Right atrium auricular region (tissue), 2 donors: ENCODE measurements around the gene NIN. TPM values are rescaled to one million over a fixed set of nuclear protein-coding genes. Genes with fewer than 3 reads are reported as not detected.

Experiments
- DNase-seq: peaks from one replicate; pipeline ENCODE4 v3.0.0-alpha.2; 2019; ENCODE audit warnings: low spot score
- H3K27ac ChIP-seq, 2 donors: fragments of 200-600 bp; sonication (generic); 1 replicate in 1 of 2; 2 replicates in 1 of 2; pipeline ENCODE4 v1.5.1; 2016 to 2019
- H3K27me3 ChIP-seq, 2 donors: fragments of 200-600 bp; sonication (generic); one replicate each; pipeline versions ENCODE4 v1.5.1 to v1.6.0; 2017 to 2019
- H3K36me3 ChIP-seq: fragments of 200-600 bp; sonication (generic); one replicate; pipeline ENCODE4 v1.5.1; 2016
- H3K4me1 ChIP-seq, 2 donors: fragments of 200-600 bp; sonication (generic); one replicate each; pipeline versions ENCODE4 v1.5.1 to v1.6.0; 2017 to 2019
- H3K4me3 ChIP-seq, 2 donors: fragments of 200-600 bp; sonication (generic); 1 replicate in 1 of 2; 2 replicates in 1 of 2; pipeline ENCODE4 v1.5.1; 2017 to 2019; ENCODE audit warnings: mild to moderate bottlenecking in 1 of 2, moderate library complexity in 1 of 2
- H3K9me3 ChIP-seq, 2 donors: fragments of 200-600 bp; sonication (generic); one replicate each; pipeline ENCODE4 v1.5.1; 2019
- CTCF ChIP-seq, 2 donors: fragments of 200-600 bp; sonication (generic); IDR thresholded peaks; one replicate each; pipeline ENCODE4 v1.5.1; 2019; ENCODE audit warnings: antibody characterized with exemption in 2 of 2
- total RNA-seq, 2 donors: library from RNA; depleted of rRNA; stranded (reverse); fragments of >200 nt; gene quantifications; one replicate each; pipeline ENCODE4 v1.1.0, GENCODE V29; 2016

Gene NIN
- total RNA-seq, 2 donors from 2014 or later, result 30.1 to 49.7 TPM

DNA sequence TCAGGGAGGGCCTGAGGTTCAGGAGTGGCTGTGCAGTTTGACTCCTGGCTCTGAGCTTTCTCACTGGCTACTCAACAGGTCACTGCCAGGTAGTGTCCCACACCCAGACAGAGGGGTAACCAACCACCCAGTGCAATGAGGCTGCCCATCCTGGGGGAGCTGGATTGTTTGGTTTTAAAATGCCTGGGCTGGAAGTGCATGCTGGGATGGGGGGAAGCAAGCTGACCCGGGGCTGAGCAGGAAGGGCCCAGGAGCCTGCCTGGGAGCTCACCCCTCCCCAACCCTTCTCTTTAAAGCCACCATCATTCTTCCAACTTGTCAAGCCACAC lies 28.3 kb upstream of the NIN start:
- peak overlapping the region; percentile 75 for H3K27ac ChIP-seq
- H3K4me1 ChIP-seq, result peaks cover 0 to 6% of the 10 kb centered on the region in 2 donors
- no peaks in the 10 kb centered on the region for H3K9me3 ChIP-seq
- H3K4me3 ChIP-seq, result peak overlapping the region; percentile 45 to 61
- no peak for DNase-seq
- no peaks in the 10 kb centered on the region for H3K36me3 ChIP-seq
- no peaks in the 10 kb centered on the region for H3K27me3 ChIP-seq
- TF ChIP-seq CTCF (IDR thresholded peaks at IDR 0.05), result no peak

DNA sequence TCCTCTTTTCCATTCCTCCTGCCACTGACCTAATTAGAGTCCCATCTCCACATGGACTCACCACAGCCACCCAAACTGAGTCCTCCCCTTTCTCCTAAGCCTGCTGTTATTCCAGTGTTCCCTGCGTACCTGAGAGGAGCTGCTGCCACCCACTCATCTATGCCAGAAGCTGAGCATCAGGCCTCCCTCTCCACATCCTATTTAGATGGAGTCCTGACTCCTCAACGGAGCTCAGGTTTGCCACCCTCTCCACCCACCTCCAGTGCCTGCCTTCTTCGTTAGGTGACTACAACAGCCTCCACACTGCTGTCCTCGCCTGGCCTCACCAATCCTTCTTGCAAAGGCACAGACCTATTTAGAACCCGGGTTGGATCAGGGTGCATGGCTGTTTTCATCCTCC lies 25.7 kb upstream of the NIN start:
- Histone ChIP-seq H3K4me1 (peaks cover 0 to 6% of the 10 kb centered on the region in 2 donors), H3K36me3 (no peaks in the 10 kb centered on the region), H3K27ac (no peak overlapping the region), H3K27me3 (no peaks in the 10 kb centered on the region), H3K4me3 (no peak overlapping the region), H3K9me3 (no peaks in the 10 kb centered on the region)
- no peak for TF ChIP-seq CTCF (IDR thresholded peaks at IDR 0.05)
- DNase-seq, result no peak

DNA sequence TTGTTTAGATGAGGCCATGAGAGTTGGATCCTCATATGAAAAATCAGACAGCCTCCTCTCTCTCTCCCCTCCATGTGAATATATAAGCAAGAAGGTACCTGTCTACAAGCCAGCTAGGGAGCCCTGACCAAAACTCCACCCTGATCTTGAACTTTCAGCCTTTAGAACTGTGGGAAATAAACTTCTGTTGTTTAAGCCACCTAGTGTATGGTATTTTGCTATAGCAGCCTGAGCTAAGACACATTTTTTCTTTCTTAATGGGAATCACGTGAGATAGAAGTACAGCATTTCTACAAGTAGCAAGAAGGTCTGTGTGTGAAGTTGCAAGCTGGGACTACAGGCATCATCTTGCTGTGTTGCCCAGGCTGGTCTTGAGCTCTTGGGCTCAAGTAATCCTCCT lies 24.6 kb upstream of the NIN start:
- peaks cover 0 to 6% of the 10 kb centered on the region in 2 donors for H3K4me1 ChIP-seq
- H3K36me3 ChIP-seq, result no peaks in the 10 kb centered on the region
- no peaks in the 10 kb centered on the region for H3K9me3 ChIP-seq
- DNase-seq, result no peak
- H3K27ac ChIP-seq, result no peak overlapping the region
- no peak overlapping the region for H3K4me3 ChIP-seq
- TF ChIP-seq CTCF (IDR thresholded peaks at IDR 0.05), result no peak
- H3K27me3 ChIP-seq, result no peaks in the 10 kb centered on the region

DNA sequence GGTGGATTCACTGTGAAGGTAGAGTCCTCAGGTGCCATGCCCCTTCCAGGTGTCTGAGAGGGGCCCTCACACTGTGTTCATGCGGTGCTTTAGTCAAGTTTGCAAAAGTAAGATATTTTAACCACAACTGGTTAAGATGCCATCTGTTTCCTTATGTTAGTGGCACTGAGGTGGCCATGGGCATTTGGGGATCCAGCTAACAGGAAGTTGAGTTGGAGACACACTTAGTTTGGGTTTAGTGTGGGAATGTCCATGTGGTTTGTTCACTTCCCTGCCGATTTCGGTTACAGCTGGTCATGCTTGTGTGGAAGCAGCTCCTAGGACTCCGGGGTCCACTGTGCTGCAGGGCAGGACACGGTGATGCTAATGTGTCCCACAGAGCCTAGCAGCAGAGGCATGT lies 23.6 kb upstream of the NIN start:
- H3K4me3 ChIP-seq, result no peak overlapping the region
- no peaks in the 10 kb centered on the region for H3K36me3 ChIP-seq
- H3K4me1 ChIP-seq, result peaks cover 0 to 5% of the 10 kb centered on the region in 2 donors
- H3K27me3 ChIP-seq, result no peaks in the 10 kb centered on the region
- DNase-seq, result no peak
- TF ChIP-seq CTCF (IDR thresholded peaks at IDR 0.05), result no peak
- no peaks in the 10 kb centered on the region for H3K9me3 ChIP-seq
- no peak overlapping the region for H3K27ac ChIP-seq

DNA sequence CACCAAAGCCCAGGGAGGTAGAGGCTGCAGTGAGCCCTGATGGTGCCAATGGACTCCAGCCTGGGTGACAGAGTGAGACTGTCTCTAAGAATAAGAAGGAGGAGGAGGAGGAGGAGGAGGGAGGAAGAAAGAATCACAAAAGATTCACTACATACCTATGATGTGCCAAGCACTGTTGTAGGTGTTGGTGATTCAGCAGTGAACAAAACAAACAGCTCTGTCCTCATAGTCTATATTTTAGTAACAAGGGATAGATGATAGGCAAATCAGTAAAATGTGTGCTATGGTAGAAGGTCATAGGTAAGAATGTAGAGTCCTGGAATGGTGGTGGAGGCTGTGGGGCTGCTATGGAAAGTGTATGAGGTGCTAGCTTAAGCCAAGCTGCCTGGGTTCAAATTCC lies 22.9 kb upstream of the NIN start:
- H3K27me3 ChIP-seq, result no peaks in the 10 kb centered on the region
- H3K36me3 ChIP-seq, result no peaks in the 10 kb centered on the region
- H3K4me3 ChIP-seq, result no peak overlapping the region
- H3K9me3 ChIP-seq, result no peaks in the 10 kb centered on the region
- no peak for TF ChIP-seq CTCF (IDR thresholded peaks at IDR 0.05)
- no peak for DNase-seq
- no peaks in the 10 kb centered on the region for H3K4me1 ChIP-seq
- H3K27ac ChIP-seq, result no peak overlapping the region

DNA sequence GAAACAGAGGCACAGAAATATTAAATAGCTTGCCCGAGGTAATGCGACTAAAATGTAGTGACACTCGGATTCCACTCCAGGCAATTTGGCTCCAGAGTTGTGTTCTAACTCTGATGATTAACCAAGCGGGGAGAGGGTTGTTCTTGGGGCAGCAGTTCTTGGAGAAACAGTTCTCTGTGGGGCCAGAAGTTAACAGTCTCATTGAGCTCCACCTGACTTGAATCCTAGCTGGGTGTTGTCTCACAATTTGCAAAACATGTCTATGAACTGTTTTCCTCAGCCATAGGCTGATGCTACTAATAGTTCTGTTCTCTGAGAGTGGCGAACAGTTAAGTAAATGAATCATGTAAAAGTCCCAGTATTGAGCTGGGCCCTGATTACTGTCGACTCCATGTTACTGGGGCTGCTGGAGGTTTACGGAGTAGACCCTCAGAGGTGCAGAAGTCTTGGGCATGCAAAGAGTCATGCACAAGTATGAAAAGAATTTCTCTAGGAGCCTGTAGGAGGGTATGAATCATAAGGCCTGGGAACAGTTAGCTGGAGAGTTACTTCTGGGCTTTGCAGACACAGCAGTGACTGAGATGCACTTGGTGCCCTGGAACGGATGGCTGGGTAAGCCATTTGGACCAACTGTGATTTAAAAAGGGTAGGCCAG lies 15.4 kb upstream of the NIN start:
- TF ChIP-seq CTCF (IDR thresholded peaks at IDR 0.05), result no peak
- no peak overlapping the region for H3K27ac ChIP-seq
- H3K4me3 ChIP-seq, result no peak overlapping the region
- no peaks in the 10 kb centered on the region for H3K4me1 ChIP-seq
- H3K27me3 ChIP-seq, result no peaks in the 10 kb centered on the region
- no peaks in the 10 kb centered on the region for H3K9me3 ChIP-seq
- H3K36me3 ChIP-seq, result no peaks in the 10 kb centered on the region
- no peak for DNase-seq
